DMS79 treated with DMSO at 0.1 percent for 48 hours (cell line): ENCODE measurements around the gene TAGLN.
"Not testable (repeated sequence)": the region's sequence is repeated elsewhere in the genome, so short reads cannot be mapped to it uniquely, and the experiment has no call there.

Source experiments
- DNase-seq: peaks from one replicate; lab custom pipeline; 2025; lab: John Stamatoyannopoulos, UW

The TAGLN gene

DNA sequence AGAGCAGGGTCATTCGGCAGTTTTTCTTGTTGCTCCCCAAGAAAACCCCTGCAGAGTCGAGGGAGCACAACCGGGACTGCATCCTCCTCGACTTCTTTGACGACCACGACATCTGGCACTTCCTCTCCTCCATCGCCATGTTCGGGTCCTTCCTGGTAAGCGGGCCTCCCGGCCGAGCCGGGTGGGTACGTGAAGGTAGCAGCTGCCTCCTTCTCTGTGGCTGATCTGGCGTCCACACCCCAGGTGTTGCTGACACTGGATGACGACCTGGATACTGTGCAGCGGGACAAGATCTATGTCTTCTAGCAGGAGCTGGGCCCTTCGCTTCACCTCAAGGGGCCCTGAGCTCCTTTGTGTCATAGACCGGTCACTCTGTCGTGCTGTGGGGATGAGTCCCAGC, 3.4 kb upstream of the TAGLN start:
- DNase-seq, result no peak

DNA sequence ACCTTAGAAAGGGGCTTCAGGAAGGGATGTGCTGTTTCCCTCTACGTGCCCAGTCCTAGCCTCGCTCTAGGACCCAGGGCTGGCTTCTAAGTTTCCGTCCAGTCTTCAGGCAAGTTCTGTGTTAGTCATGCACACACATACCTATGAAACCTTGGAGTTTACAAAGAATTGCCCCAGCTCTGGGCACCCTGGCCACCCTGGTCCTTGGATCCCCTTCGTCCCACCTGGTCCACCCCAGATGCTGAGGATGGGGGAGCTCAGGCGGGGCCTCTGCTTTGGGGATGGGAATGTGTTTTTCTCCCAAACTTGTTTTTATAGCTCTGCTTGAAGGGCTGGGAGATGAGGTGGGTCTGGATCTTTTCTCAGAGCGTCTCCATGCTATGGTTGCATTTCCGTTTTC, 2.2 kb upstream of the TAGLN start:
- DNase-seq, result no peak

DNA sequence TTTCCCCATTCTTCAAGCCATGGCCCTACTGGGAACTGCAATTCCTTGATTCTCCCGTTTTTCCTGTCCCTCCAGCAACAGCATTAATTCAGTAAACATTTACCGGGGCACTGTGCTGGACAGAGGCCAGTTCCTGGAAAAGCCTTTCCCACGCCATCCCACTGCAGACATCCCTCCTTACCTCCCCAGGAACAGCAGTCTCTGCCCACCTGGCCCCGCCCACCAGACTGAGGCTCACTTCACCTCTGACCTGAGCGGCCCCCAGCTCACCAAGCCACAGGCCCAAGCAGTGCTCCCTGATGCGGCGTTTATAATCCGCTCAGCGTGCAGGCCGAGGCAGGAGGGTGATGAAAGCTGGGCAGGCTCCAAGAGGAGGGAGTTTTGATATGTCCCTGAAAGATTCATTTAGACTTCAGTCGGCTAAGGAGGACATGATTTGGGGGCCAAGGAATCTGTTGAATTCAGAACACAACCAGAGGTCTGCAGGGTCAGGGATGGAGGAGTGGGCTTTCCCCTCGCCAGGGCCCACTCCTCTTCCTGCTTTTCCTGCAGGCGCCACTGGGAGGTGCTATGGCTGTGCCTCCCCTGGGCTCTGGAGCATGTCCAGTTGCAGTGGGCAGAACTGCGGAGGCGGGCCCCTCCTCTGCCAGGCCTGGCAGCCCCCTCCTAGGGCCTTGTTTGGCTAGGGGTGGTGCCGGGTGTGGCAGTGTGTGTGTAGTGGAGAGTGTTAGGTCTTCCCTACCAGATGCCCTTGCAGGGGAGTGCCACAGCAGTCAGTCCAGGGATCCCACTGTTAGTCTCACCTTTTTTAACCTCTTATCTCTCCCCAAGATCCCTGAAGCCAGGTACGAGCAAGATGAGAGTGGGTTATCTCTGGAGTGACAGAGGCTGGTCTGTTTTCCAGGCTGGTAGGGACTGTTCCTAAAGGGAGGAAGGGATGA, 1.4 kb upstream of the TAGLN start:
- no peak for DNase-seq

DNA sequence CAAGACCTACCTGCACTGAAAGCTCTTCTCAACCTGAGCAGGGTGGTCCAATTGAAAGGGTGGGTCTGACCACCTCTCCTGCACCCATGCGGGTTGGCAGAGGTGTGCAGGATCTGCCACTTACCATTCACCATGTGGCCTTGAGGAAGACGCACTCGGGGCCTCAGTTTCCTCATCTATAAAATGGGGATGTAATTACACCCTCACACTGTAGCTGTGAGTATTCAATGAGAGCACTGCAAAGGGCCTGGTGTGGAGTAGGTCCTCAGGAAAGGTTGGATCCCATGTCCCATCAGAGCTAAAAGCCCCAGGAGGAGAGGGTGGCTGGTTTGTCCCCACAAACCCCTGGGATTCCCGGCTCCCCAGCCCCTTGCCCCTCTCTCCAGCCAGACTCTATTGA, 557 bp upstream of the TAGLN start:
- DNase-seq, result no peak

DNA sequence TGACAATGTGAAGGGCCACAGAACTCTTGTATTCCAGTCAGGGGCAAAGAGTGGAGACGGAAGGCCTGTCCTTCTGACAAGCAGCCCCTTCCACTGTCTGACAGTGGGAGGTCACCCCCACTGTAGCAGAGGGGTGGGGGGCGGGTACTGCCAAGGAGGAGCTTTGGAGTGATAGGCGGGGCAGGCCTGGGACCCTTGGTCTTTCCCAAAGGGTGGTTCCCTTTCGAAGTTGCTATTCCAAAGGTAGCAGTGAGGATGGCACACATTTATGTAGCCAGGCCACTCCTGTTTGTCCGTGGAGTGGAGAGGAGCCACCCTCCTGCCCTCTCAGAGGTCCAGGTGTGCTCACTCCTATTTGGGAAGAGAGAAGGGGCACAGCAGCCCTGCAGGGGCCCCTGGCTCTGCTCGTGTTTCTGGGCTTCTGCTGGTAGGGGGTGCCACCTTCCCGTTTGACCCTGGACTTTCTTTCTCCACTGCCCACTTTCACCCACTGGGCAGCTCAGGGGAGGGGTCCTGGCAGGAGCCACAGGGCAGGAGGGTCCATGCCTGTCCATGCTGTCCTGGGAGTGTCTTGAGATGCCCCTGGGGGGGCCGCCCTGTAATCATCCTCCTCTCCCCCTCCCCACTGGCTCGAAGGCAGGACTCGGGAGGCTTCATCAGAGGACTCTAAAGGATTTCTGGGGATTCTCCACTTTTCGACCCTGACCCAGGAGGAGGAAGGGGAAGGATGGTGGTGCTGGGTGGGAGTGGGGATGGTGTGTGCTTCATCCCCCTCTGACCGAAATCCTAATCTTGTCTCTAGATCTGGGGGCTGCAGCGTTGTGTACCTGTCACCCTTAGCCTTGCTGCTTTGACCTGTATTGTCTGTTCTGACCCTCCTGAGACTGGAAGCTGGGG, 994 bp downstream of the TAGLN start:
- DNase-seq, result no peak

DNA sequence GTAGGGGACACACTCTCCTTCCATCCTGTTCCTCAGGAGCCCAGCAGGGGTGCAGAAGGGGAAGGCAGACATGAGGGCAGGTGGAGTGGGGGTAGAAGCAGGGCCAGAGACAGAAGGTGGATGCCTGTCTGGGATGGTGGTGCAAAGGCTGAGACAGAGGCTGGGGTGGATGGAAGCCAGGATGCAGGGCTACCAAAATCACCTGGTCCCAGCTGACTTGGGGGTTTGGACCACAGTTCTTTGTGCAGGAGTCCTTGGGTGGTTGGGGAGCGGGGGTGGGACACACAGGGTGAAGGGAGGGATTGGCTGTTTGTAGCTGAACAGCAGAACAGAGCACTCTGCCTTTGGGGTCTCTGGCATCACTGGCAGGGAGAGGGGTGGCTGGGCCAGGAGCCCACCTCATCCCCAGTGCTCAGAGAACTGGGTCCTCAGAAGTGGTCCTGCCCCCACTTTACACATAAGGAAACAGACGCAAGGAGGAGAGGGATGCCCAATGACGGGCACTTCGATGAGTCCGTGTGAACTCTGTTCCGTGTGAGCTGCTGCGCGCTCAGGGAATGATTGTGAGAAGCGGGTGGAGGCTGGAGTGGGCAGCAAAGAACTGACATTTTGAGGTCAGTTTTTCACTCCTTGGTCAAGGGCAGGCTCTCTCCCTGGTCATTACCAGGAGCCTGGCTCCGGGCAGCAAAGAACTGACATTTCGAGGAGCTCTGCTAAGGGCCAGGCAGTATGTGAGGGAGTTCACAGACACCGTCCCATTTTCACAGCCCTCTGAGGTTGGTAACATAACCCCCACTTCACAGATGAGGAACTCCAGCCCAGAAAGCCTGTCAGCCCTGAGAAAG, 1.9 kb downstream of the TAGLN start:
- DNase-seq, result no peak

DNA sequence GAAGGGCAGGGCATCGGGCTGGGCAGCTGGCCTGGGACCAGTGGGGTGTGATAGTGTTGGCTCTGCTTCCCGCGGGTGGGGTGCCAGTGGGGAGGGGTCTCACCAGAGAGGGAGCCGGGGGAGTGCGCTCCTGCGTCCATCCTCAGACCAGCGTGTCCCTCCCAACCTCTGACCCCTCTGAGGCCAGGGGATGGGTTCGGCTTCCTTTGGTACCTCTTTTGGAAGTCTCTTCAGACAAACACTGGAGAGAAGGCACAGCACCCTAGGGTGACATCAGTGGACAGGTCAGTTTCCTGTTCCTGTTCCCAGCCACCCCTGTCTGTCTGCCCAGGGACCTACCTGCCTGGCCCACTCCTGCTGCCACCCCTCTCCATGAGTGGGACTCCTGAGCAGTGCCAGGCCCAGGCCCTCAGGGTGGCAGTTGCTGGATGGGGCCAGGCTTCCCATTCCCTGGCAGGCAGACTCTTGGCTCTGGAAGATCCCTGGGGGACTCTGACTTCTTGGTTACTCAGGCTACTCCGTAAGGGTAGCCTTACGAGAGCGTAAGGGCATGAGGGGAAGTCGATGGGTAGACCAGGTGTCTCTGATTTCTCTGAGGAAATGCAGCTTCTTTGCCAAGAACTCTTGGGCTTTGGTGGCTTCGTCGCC, 2.6 kb downstream of the TAGLN start:
- no peak for DNase-seq

DNA sequence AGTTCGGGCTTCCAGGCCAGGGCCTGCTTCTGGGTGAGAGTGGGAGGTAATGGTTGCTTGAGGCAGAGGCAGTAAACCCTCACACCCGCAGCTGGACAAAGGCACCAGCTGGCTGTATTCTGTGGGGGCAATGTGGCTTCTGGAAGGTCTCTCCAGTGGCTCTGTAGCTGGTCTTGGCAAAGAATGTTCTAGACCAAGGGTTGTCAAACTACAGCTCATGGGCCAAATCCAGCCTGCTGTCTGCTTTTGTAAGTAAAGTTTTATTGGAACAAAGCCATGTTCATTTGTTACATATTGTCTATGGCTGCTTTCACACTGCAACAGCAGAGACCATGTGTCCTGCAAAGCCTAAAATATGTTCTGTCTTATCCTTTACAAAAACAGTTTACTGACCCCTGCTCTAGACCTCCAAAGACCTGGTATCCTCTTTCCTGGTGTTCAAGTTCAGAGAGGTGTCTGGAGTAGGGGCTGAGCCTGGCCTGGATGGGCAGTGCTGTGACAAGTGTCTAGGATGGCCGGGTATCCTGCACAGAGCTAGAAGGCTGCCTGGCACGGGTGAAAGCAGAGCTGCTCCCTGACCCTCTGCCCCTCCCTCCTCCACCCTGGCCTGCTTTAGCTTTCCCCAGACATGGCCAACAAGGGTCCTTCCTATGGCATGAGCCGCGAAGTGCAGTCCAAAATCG, 3.4 kb downstream of the TAGLN start:
- DNase-seq, result no peak

DNA sequence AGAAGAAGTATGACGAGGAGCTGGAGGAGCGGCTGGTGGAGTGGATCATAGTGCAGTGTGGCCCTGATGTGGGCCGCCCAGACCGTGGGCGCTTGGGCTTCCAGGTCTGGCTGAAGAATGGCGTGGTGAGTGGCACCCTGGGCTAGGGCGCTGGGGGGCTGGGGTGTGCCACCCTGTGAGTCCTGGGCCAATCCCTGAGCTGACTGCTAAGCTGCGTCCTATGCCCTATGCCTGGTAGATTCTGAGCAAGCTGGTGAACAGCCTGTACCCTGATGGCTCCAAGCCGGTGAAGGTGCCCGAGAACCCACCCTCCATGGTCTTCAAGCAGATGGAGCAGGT, 3.9 kb downstream of the TAGLN start:
- DNase-seq, result no peak

DNA sequence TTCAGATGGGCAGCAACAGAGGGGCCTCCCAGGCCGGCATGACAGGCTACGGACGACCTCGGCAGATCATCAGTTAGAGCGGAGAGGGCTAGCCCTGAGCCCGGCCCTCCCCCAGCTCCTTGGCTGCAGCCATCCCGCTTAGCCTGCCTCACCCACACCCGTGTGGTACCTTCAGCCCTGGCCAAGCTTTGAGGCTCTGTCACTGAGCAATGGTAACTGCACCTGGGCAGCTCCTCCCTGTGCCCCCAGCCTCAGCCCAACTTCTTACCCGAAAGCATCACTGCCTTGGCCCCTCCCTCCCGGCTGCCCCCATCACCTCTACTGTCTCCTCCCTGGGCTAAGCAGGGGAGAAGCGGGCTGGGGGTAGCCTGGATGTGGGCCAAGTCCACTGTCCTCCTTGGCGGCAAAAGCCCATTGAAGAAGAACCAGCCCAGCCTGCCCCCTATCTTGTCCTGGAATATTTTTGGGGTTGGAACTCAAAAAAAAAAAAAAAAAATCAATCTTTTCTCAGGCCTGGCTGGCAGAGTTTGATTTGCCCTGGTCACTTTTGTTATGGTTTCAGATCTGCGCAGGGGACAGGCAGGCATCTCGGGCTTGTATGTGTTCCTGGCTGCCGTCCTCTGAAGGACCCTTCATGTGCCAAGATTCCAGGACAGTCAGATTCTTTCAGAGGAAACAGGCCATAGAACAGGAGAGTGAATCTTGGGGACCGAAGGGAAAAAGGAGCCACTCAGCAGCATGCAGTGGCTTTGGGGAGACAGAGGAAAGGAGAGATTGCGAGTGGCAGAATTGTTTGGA, 5.3 kb downstream of the TAGLN start:
- DNase-seq, result no peak

DNA sequence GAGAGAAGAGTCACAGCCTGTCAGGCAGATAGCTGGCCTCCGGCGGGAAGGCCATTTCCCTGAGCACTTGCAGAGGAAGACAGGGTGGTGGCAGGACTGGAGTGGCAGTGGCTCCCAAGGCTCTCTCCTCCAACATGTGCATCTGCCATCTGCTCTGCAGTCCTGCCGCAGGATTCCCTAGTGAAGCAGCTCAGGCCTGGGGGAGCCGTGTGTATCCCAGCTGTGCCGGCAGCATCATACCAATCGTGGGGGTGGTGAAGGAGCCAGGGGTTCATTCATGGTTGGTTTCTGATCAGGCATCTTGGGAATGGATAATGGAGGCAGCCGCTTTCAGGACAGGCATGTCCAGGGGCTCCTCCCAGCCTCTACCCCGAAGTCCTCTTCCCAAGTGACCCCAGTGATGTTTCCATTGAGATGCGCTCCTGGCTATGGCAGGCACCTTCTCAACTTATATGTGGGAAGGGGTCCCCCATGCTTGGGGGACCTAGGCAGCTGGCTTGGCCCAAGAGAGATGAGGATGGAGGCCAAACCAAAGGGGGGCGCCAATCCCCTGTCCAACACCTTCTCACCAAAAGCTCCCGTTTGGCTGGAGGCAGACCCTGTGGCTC, 6.1 kb downstream of the TAGLN start:
- DNase-seq, result no peak

DNA sequence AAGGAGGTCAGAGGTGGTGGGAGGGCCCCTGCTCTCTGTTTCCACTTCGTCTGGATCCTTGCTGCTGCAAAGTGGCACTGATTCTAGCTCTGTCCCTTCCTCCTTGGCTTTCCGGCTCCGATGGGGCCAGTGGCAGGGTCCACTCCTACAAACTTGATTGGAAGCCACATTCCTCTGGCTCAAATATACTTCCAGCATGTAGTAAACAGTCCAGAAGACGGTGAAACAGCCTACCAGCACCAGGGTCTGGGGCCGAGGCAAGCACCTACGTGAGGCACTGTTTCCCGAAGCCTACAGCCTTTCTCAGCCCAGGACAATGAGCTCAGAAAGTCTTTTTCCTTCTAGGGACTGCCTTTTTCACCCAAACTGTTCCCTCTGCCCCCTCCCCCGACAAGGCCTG, 6.9 kb downstream of the TAGLN start:
- not testable (repeated sequence) for DNase-seq

DNA sequence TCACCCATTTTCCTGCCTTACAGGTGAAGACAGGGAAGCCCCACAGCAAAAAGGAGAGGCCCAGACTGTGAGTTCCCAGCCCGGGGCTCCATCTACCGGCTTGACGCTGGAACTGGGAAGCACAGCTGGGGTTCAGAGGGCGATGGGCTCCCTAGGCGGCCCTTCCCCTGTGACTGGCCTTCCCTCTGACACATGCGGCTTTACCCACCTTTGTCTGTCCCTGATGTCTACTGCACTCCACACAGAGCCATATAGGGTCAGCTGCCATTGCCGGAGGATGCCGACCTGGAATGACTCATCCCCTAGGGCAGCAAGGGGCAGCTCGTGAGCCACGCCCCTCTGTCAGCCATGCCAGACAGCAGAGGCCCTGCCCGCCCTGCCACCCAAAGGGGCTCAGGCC, 7.7 kb downstream of the TAGLN start:
- not testable (repeated sequence) for DNase-seq

DNA sequence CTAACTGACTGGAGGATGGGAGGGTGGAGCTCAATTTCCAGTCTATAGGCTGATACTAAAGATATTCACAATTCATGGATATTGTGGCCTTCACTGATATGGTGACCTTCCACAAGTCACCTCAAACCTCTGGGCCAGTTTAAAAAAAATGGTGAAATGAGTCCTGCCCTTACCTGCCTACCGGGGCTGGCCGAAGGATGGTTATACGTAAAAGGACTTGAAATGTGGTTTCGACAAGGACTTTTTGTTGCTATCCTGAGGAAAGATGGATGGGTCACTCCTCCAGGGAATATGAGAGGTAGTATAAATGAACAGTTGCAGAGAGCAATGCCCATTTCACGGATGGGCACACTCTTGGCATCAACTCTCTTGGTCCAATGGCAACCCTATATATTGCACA, 8.3 kb downstream of the TAGLN start:
- DNase-seq, result not testable (repeated sequence)

DNA sequence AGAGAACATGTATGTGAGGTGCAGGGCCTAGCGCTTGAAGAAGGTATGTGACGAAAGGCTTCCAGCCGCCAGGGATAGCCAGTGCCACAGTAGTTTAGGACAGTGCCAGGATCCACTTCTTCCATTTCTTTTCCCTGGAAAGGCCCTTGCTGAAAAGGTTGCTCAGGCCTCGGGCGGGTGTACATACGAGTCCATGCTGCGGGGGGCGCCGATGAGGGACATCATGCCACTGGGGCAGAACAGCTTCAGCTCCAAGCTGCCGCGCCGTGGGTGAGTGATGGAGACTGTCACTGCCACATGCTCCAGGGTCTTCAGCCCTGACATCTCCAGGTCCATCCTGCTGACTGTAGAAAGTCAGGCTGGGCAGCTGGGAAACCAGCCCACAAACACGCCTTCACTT, 9.5 kb downstream of the TAGLN start:
- DNase-seq, result not testable (repeated sequence)

DNA sequence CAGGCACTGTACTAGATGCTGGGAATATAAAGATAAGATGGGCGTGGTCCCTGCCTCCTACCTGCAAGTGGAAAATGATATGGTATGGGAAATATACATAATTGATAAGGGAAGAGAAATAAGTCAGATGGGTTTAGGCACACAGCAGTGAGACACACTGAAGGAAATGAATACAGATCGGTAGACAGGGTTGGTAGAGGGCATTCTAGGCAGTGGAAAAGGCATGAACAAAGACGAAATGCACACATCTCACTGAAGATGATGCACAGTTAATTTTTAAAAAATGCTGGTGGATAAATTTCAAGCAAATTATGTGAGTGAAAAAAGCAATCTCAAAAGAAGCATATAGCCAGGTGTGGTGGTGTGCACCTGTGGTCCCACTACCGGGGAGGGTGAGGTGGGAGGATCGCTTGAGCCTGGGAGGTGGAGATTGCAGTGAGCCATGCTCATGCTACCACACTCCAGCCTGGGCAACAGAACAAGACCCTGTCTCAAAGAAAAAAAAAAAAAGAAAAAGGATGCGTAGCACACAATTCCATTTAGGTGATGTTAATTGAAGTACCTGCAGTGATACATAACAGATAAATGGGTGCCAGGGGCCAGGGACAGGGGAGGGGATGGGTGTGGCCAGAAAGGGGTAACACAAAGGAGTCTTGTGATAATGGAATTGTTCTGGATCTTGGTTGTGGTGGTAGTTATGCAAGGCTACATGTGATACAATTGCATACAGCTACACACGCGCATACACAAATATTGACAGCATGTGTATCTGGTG, 10.4 kb downstream of the TAGLN start:
- DNase-seq, result not testable (repeated sequence)

DNA sequence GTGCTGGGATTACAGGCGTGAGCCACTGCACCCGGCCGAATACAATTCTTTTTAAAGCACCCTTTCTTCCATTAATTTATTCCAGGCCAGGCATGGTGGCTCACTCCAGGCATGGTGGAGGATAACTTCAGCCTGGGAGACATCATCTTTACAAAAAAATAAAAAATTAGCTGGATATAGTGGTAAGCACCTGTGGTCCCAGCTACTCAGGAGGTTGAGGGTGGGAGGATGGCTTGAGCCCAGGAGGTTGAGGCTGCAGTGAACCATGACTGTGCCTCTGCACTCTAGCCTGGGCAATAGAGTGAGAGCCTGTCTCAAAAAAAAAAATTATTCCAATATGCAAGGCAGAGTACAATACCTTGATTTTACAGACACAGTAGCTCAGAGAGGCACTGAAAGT, 11.4 kb downstream of the TAGLN start:
- DNase-seq, result no peak

DNA sequence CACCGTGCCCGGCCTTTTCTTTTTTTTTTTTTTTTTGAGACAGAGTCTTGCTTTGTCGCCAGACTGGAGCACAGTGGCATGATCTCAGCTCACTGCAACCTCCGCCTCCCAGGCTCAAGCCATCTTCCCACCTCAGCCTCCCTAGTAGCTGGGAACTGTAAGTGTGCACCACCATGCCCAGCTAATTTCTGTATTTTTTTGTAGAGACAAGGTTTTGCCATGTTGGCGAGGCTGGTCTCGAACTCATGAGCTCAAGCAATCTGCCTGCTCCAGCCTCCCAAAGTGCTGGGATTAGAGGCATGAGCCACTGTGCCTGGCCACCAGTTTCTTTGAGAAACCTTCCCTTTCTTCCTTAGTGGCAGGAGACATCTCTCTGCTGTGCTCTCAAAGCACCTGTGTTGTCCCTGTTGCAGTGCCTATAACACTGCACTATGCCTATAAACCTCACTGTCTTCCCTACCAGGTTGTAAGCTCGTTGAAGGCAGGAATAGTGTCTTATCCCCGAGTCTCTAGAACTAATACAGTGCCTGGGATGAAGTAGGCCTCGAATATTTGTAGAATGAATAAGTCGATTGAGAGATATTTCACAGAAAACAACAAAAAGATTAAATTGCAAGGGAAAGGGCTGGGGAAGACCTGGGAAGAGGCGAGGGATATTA, 13.7 kb downstream of the TAGLN start:
- no peak for DNase-seq
